HG02884 (cell line): ENCODE results near the gene GREB1.

Experiments used
- ATAC-seq: cut with Tn5 transposase; IDR thresholded peaks from one replicate; pipeline ENCODE4 v1.9.1; 2021; ENCODE audit warnings: mild to moderate bottlenecking, moderate library complexity; ENCODE audit not compliant: unreplicated experiment

Gene GREB1

GRCh38 chr2:11629851-11630250, 96.0 kb downstream of the GREB1 start:
- no peak for ATAC-seq

GRCh38 chr2:11630855-11631254, 97.0 kb downstream of the GREB1 start:
- ATAC-seq, result no peak

GRCh38 chr2:11631462-11631861, 97.6 kb downstream of the GREB1 start:
- ATAC-seq, result no peak

GRCh38 chr2:11633923-11634478, 100.2 kb downstream of the GREB1 start:
- ATAC-seq, result no peak

- no peak for ATAC-seq
Observed at GRCh38 chr2:11634584-11634983, 100.7 kb downstream of the GREB1 start.

- no peak for ATAC-seq
Observed at GRCh38 chr2:11635141-11635540, 101.3 kb downstream of the GREB1 start.

GRCh38 chr2:11636593-11637295, 102.9 kb downstream of the GREB1 start:
- ATAC-seq, result no peak

GRCh38 chr2:11637546-11637945, 103.7 kb downstream of the GREB1 start:
- ATAC-seq, result no peak

- ATAC-seq, result no peak
Observed at GRCh38 chr2:11639503-11639902, 105.7 kb downstream of the GREB1 start.

- ATAC-seq, result no peak
Observed at GRCh38 chr2:11640132-11640531, 106.3 kb downstream of the GREB1 start.

- ATAC-seq, result no peak
Observed at GRCh38 chr2:11642972-11643371, 109.1 kb downstream of the GREB1 start.

- no peak for ATAC-seq
Observed at GRCh38 chr2:11644293-11644692, 110.4 kb downstream of the GREB1 start.

- ATAC-seq, result no peak
Observed at GRCh38 chr2:11646530-11646929, 112.7 kb downstream of the GREB1 start.

GRCh38 chr2:11647834-11648600, 114.2 kb downstream of the GREB1 start:
- ATAC-seq, result no peak

GRCh38 chr2:11649093-11649492, 115.2 kb downstream of the GREB1 start:
- ATAC-seq, result no peak

GRCh38 chr2:11651856-11652548, 118.2 kb downstream of the GREB1 start:
- no peak for ATAC-seq

GRCh38 chr2:11652553-11652952, 118.7 kb downstream of the GREB1 start:
- ATAC-seq, result no peak

- no peak for ATAC-seq
Observed at GRCh38 chr2:11655495-11655894, 121.7 kb downstream of the GREB1 start.

- no peak for ATAC-seq
Observed at GRCh38 chr2:11656252-11656651, 122.4 kb downstream of the GREB1 start.

GRCh38 chr2:11656671-11657101, 122.8 kb downstream of the GREB1 start:
- ATAC-seq, result no peak

- no peak for ATAC-seq
Observed at GRCh38 chr2:11657195-11657594, 123.3 kb downstream of the GREB1 start.
